Activated CD8-positive, alpha-beta memory T cell treated with anti-CD3 and anti-CD28 coated beads for 24 hours (primary cell): Measurements from ENCODE around the gene C2CD4B.

ENCODE experiments used
- DNase-seq: peaks from one replicate; pipeline ENCODE4 v3.0.0-alpha.2; 2020

Gene C2CD4B

DNA sequence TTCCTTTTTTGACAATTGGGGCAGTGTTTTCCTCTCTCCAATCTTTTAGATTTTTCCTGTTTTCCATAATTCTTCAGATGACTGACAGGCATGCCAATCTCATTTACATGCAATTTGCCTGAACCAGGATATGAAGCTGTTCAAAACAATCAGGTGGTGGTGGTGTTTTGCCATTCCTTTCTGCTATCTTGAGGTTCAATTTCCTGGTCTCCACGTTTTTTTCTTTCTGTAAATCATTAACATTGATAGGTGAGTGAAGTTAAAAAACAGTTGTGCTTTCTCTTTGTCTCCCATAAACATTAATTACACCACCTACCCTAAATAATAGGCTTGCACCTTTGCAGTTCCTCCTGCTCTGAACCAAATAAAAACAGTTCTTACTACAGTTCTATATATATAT, 49.2 kb downstream of the C2CD4B start:
- no peak for DNase-seq
